Midbrain (tissue), 1 donor: ENCODE results near the gene C5orf15.

Experiments
- DNase-seq: peaks from one replicate; lab custom pipeline; 2025; lab: John Stamatoyannopoulos, UW

The C5orf15 gene

DNA sequence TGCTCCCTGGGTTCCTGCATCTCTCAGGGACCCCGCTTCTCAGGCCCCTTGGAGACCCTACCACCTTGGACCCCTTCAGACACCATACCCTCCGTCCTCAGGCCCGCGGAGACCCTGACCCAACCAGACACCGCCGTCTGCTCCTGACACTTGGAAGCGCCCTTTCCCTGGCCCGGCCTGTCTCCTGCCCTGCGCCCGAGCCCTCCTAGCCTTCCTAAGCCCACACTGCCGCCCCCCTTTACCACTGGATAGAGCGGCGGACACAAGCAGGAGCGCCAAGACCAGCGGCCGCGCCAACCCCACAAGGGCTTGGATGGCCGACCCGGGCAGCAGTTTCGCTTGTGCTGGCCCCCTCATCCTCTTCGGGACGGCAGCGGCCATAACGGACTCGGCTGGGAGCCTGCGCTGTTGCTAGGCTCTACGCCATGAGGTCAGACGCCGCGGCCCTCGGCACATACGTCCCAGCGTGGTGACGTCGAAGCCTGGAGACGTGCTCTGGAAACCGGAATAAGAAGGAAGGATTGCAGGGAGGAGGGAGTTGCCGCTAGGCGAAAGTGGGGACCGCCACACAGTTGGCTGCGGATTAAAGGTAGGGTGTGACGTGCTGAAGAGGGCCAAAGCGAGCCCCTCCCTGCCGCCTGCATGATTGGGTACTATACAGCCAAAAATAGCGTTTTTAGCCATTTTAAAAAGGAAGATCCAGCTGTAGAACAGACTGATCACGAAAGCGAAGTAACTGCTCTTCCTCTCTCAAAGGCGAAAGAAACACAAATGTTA lies at the start of gene C5orf15:
Gene C5orf15 (minus strand): TSS at position 422 of the 777 bp plus-strand sequence. CDS start 41 bp downstream, at position 381.
- DNase-seq = peak; percentile 98

DNA sequence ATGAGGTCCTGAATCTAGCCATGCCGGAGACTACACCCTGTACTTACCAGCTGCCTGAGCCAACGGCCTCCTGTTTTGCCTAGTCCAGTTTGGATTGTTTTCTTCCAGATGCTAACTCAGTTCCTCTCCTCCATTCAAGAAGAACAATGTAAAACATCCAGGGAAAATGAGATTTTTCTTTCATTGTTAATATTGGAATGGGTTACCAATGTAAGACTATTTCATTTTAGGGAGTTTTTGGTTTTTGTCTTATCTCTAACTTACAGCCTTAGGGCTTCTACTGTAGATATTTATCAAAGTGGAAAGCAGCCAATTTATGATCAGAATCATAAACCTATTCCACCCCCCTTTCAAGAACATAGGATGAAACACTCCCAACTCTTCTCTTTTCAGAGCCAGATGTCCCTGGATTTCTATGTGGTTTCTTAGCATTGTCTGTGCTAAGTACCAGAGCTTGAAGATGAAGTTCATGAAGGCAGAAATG lies 39.9 kb upstream of the C5orf15 start:
- DNase-seq = no peak

DNA sequence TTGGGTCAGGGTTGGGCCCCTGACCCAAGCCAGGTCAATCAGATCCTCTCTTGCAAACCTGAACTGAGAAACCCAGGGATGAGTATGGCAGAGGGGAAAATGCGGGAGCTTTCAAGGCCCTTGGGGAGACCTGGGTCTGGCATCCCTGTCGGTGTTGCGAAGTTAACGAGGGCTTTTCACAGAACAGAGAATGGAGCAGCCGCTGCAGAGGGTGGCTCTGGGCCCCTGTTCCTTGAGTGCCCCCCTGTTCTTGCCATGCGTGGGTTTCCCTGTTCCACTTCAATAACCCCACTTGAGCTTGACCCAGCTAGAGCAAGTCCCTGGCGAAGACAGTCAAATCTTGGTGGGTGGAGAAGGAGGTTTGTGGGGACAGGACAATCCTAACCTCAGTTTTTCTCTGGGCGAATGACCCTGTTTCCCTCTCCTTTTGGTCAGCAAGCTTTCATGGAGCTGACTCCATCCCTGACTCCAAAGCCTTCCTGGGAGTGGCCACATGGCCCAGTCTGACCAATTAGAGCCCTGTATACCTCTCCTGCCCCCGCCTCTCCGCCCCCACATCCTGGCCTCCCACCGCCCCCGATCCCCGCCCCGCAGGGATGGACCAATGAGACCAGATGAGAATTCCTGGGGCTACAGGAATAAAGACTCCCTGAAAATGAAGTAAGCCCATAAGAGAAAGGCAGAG lies 39.3 kb upstream of the C5orf15 start:
- no peak for DNase-seq

DNA sequence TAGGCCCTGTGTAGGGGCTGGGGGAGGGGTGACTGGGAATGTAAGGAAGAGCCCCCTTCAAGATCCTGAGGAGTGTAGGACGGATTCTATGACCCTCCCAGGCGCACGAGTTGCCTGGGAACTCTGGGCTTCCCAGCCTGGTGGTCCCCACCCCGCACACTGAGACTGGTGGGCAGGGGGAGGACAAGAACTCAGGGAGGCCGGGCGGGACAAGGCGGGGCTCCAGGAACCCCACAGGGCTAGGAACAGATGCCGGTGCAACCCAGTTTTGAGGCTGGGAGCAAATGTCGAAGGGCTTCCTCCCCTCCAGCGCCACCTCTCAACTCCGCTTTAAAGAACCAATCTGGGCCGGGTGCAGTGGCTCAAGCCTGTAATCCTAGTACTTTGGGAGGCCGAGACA lies 37.7 kb upstream of the C5orf15 start:
- no peak for DNase-seq

DNA sequence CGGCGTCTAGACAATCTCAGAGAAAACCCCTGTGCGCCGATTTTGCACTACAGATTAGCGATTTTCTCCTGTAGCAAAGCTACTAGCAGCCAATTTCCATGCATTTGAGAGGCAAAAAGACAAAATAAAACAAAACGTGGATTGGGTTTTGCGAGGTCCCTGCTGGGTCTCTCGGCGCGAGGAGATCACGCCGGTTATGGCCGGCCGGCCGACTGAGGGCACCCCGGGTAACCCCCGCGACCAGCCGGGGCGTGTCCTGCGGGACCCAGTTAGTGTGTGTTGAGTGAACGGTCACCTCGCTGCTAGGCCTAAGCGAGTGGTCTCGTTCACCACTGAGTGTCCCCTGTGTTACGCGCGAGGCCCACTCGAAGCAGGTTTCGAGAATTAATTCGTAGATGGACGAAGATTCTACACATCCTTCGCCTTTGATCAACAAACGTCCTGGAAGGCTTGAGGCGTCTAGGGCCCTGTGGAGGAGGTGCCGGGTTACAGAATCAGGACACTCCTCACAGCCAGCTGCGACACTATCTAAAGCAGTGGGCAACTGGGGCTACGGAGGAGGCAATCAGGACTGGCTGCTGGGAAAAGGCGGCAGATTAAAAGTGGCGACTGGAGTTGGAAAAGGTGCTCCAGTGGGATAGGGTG lies 37.1 kb upstream of the C5orf15 start:
- no peak for DNase-seq

DNA sequence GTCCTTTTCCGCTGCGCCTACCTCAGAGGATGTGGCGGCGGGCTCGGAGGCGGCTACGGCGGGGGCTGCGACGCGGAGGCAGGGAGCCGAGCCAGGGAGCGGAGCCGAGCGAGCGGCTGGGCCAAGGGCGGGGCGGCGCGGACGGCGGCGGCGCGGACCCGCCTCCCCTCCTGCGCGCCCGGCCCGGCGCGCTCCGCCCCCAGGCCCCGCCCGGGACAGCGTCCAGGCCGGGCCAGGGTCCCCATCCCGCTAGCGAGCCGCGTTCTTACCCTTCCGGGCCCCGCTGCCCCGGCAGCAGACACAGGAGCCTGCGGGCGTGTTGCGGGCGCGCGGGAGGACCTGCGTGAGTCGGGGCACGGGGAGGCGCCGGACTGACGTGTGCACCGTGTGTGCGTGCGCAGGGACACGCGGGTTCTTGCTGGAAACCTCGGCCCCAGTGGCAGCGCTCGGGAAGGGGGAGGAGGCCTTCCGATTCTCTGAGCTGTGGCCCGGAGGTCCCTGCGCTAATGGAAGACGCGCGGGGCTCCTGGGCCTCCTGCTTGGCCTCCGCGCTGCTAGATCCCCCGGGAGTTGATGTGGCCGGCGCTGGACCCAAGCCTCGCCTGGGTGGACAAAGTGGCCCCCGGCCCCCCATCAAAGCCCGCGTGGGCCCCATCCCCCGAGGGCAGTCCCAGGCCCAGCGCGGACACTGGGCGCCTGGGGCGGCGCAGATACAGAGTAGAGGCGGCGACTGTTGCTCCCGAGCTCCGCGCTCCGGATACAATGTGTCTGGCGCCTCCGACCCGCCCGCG lies 36.4 kb upstream of the C5orf15 start, which contains the start of gene VDAC1:
Gene VDAC1 (minus strand): TSS at position 350 of the 791 bp plus-strand sequence. CDS start 11,963 bp downstream, outside the sequence.
- DNase-seq = peak; percentile 89

DNA sequence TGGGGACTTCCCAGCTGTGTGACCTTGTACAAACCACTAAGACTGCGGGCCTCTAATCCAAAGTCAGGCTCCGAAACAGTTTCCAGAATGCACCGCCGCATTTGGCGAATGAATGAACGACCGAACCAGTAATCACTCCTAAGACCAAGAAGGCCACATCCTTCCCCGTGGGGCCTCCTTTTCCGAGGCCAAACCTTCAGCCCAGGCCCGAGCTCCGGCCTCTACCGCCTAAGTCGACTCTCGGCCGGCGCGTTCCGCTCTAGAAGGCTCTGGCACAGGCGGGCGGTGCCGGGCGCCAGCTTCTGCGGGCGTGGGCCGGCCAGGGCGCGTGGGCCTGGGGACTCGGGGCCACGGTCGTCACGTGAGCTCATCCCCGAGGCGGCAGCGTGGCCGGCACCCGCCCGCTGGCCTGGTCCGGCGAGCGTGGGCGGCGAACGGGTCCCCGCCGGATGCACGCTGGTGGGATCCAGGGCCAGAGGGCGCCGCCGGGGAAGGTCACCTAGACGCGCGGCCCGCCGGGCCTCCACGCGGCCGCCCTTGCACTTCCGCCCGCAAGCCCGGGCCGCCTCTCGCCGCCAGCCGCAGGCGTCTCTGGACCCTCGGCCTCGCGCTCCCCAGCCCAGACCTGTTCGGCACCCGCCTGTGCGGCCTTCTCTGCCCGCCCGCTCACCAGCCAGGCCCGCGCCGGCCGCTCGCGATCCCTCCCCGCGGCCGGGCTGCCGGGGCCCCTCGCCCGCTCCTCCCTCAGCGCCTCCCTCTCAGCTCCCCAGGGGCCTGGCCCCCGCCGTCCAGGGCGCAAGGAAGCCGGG lies 35.6 kb upstream of the C5orf15 start:
- peak; percentile 56 for DNase-seq

DNA sequence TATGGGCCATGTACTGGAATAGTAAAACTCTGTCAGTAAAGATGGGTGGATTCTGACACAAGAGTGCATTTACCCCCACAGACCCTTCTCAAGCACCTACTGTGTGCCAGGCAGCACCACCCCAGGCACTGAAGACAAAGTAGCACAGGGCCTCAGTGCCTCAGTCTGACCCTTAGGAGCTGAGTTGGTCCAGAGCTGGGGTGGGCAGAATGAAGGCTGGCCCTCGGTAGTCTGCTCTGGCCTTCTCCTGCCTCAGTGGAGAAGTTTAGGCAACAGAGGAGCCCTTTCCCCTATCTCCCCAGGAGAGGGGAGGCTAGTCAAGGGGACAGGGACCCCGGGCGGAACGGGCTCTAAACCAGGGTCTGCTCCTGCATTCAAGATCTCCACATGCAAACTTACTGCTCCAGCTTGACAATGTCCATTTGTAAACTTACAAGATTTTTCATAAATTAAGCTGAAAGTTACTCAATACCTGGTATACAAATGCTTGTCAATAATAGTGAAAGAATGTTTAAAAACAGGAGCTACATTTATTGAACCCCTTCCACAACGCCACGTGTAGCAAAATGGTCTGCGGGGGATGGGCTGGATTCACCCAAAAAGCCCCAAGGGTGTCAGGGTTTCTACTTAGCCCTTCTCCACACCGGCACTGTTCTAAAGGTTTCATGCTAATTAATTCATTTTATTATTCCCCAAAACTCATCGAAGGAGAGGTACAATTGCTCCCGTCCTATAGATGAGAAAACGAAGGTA lies 34.8 kb upstream of the C5orf15 start:
- DNase-seq = no peak

DNA sequence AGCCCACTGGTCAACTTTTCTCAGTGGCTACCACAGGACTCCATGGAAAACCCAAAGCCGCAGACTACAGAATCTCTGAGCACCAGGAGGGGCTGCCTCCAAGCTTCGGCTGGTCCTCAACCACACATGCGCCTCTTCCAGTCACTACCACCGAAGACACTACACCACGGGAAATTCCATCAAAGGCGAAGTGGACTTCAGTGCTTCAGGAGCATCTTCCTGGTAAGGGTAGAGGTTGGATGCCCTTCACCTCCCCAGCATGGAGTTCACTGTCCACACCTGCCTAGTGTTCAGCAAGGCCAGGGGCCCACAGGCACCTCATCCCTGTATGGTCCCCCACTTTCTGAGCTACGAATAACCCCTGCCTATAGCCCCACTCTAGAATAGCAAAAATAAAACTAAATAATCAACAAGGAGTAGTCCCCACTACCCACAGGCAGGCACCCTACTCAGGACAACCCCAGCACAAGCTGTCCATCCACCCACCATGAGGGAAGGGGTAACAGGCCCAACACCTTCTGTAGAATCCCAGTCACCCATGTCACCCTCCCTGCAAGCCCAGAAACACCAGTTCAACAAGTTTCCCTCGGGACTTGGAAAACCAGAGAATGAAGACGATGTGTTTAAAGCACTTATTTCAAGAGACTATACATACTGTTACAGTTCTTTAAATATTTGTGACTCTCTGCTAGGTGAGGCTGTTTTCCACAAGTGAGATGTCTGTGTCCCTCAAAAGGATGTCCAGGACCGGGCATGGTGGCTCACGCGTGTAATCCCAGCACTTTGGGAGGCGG lies 33.7 kb upstream of the C5orf15 start:
- no peak for DNase-seq

DNA sequence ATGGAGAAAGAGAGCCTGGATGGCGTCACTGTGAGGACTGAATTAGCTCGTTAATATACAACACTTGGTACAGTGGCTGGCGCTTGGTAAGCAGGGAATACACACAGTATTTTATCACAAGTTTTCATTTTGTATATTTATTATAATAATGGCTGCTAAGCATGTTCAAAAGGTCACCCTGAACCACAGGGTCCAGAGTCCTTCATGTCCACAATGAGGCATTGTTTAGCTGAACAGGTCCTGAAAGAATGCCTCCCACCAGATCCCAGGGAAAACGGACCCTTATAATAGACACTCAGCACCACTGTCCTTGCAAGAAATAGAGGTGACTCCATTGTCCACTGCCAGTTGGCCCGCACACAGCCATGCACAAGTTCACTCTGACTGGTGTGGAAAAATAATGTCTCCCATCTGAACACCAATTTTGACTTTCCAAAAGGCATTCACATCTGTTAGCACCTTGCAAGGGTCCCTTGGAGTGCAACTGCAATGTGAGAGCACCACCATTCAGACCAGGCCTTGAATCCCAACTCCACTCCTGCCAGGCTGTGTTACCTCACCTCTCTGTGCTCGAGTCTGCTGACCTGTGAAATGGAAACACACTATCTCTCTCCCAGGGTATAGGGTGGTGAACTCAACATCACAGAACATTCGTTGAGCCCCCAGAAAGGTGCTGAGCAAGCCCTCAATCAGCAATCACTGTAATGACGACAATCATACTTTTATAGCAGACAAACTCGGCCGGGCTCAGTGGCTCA lies 32.5 kb upstream of the C5orf15 start:
- DNase-seq = no peak

DNA sequence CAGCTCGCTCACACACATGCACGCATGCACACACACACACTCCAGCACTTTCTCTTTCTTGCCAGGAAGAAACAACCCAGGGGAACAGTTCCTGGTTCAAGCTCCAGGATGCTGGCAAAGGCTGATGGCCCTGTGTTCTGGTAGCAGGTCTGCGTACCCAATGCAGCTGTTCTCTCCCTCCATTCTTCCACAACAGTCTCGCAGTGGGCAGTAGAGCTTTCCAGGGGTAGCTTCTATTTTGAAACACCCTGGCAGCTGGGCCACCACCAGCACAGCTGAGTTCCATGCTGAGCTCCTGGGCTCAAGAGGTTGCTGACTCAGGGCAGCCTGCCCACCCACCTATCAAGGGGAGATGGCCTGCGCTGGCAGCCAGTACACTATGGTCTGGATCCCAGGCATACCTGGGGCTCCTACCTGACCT lies 31.7 kb upstream of the C5orf15 start:
- DNase-seq = no peak

DNA sequence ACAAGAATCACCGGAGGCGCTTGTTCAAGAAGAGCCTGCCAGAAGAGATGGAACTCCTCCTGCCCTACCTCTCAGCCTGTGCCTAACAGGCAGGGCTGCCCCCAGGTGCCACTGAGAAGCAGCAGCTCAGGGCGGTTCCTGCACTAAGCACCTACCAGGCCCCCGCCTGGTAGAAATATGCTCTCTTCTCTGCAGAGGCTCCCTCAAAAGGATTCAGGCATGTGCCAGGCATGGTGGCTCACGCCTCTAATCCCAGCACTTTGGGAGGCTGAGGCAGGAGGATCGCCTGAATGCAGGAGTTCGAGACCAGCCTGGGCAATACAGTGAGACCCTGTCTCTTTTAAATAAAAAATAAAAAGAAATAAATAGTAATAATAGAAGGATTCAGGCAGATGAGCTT lies 30.4 kb upstream of the C5orf15 start:
- DNase-seq = no peak

DNA sequence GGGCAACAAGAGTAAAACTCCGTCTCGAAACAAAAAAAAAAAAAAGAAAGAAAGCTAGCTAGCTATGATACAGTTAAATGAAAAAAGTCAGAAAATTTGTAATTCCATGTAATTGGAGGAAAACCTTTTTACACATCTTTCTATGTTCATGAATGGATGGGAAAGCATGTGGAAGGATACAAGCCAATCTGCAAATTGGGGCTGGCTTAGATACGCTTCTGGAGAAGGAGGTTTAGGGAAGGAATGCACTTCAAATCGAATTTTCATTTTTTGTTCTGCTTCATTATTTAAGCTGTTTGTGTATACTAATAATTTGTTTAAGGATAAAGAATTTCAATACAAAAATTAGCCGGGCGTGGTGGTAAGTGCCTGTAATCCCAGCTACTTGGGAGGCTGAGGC lies 29.6 kb upstream of the C5orf15 start:
- no peak for DNase-seq

DNA sequence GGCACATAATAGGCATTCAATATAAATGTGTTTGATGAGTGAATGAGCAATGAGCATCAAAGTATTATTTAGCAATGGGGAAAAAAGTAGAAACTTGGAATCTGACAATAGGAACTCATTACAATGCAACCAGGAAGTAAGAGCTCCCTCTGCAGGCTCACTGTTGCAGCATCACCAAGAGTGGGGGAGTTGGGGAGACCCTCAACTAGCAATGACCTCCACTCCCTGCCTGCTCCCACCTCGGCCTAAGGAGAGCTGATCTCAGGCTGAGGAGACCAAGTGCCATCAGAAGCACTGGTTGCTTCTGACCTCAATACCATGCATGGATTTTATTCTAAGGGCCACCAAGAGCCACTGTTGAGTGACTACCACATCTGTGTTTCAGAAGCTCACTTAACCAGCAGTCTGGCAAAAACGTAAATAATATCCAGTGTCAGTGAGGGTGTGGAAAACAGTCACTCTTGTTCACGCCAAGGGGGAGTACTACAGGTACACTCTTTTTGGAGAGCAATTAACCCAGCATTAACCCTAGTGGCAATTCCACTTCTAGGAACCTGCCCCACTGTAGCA lies 28.3 kb upstream of the C5orf15 start:
- no peak for DNase-seq

DNA sequence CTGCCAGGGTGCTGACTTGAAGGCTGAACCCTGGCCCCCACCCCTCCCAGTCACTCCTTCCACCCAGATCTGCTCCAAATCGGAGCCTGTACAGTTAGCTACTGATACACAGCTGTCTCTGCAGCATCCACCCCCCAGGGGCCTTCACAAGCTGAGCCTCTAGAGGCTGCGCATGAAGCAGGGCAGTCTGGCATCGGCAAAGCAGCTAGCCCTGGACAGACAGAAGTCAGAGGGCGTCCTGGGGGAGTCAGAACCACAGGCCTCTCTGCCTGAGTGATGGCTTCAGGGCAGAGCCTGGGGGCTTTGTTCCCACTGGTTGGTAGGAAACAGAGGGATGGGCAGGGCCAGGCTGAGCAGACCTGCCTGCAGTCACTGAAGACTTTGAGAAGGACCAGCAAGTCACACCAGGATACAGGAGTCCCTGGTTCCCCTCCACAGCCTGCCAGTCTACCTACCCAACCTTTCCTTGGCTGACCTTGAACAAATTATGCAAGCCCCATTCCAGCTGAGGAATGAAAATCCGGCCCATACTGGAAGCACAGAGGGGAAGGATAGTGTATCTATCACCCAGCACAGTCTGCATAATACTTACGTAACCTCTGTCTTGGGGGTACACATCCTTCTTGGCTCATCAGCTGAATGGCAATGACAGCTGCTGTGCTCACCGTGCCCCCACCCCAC lies 27.6 kb upstream of the C5orf15 start:
- no peak for DNase-seq

DNA sequence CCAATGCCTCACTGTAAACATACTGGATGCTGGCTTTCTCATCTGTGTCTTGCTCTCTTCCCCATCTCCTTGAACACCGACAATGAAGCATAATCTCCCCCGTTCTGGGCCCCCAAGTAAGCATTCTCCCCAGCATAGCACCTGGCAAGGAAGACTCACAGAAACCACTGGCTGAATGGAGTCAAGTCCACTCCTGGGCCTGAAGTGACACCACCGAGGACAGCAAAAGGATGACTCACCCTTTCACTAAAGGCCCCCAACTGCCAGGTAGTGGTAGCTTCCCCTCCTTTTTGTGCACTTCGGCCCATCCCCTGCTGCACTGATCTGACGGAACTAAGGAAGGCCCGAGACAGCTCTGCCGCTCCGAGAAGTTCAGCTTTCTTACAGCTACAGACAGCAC lies 26.9 kb upstream of the C5orf15 start:
- no peak for DNase-seq

DNA sequence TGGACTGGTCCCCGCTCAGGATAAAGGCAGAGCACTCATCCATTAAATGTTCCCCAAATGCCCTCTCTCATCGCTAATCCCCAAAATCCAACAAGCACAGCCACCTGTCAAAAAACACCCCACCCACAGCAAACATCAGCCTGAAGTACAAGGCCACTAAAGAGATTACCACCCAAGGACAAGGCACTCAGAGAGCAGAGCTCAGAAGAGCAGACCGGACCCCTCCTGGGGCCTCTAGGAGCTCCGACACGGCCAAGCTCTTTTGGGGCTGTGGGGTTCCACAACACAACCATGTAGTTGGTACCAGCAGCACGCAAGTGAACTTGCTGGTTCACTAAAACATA lies 26.5 kb upstream of the C5orf15 start:
- no peak for DNase-seq
